GM12891 (cell line): Measurements from ENCODE around the gene SRPX.

ENCODE experiments used
- POLR2A ChIP-seq: IDR thresholded peaks from 2 replicates; pipeline ENCODE4 v1.6.1; 2011; ENCODE audit warnings: low read depth, low read length, control low read depth
- POLR2AphosphoS5 ChIP-seq: IDR thresholded peaks from 2 replicates; pipeline ENCODE4 v1.6.1; 2011; ENCODE audit warnings: low read depth, low read length, control low read depth
- SPI1 ChIP-seq: IDR thresholded peaks from 2 replicates; pipeline ENCODE4 v1.6.1; 2011; ENCODE audit warnings: low read depth, low read length, control low read depth
- TAF1 ChIP-seq: IDR thresholded peaks from 2 replicates; pipeline ENCODE4 v1.6.1; 2011; ENCODE audit warnings: low read depth, low read length, control low read depth

GRCh38 chrX:38170556-38170955, 50.1 kb downstream of the SRPX start:
- TF ChIP-seq POLR2A: no peak
- TF ChIP-seq TAF1: no peak
- no peak for TF ChIP-seq SPI1
- TF ChIP-seq POLR2AphosphoS5: no peak
